Fibroblast of lung (primary cell): Measurements from ENCODE around the gene ARHGAP18. TPM values are rescaled to one million over a fixed set of nuclear protein-coding genes. Genes with fewer than 3 reads are reported as not detected.

ENCODE experiments used
- DNase-seq, 2 donors: peaks; one replicate each; pipeline versions ENCODE4 v3.0.0 to v3.0.0-alpha.2; 2010; ENCODE audit warnings: low read depth in 2 of 2
- H2AFZ ChIP-seq: 2 replicates; pipeline ENCODE4 v1.5.1; 2012; ENCODE audit warnings: low read length, control low read depth, inconsistent platforms
- H3K27ac ChIP-seq: 2 replicates; pipeline ENCODE4 v1.5.1; 2011; ENCODE audit warnings: low read length, control low read depth; ENCODE audit not compliant: insufficient read depth
- H3K27me3 ChIP-seq: 2 replicates; pipeline ENCODE4 v1.5.1; 2011; ENCODE audit warnings: mild to moderate bottlenecking, low read length; ENCODE audit not compliant: control insufficient read depth, insufficient read depth
- H3K36me3 ChIP-seq: 2 replicates; pipeline ENCODE4 v1.5.1; 2011; ENCODE audit warnings: low read length; ENCODE audit not compliant: control insufficient read depth, insufficient read depth
- H3K4me1 ChIP-seq: 2 replicates; pipeline ENCODE4 v1.5.1; 2011; ENCODE audit warnings: low read length; ENCODE audit not compliant: control insufficient read depth, insufficient read depth; ENCODE audit errors: extremely low read depth
- H3K4me2 ChIP-seq: 2 replicates; pipeline ENCODE4 v1.5.1; 2011; ENCODE audit warnings: low read length, control low read depth; ENCODE audit not compliant: insufficient read depth; ENCODE audit errors: extremely low read depth
- H3K4me3 ChIP-seq, 4 experiments: fragments of 200-600 bp in 1 of 4; sonication (generic) in 1 of 4; replicated peaks in 1 of 4; 2 replicates each; pipeline ENCODE4 v1.5.1; 2011 to 2016; ENCODE audit warnings: low read length in 4 of 4, low read depth in 3 of 4, mild to moderate bottlenecking in 3 of 4, control low read depth in 2 of 4, inconsistent platforms in 1 of 4, mixed read lengths in 1 of 4; ENCODE audit not compliant: insufficient read depth in 1 of 4; ENCODE audit errors: control extremely low read depth in 1 of 4
- H3K79me2 ChIP-seq: 2 replicates; pipeline ENCODE4 v1.5.1; 2012; ENCODE audit warnings: mild to moderate bottlenecking, low read length, inconsistent platforms; ENCODE audit not compliant: control insufficient read depth, insufficient read depth
- H3K9ac ChIP-seq: 2 replicates; pipeline ENCODE4 v1.5.1; 2011; ENCODE audit warnings: mild to moderate bottlenecking, low read length, control low read depth; ENCODE audit not compliant: insufficient read depth
- H3K9me3 ChIP-seq: 2 replicates; pipeline ENCODE4 v1.5.1; 2012; ENCODE audit warnings: low read depth, low read length; ENCODE audit not compliant: control insufficient read depth, insufficient read depth
- H4K20me1 ChIP-seq: 2 replicates; pipeline ENCODE4 v1.5.1; 2011; ENCODE audit warnings: low read length; ENCODE audit not compliant: control insufficient read depth, insufficient read depth; ENCODE audit errors: extremely low read depth
- CTCF ChIP-seq, 2 donors: IDR thresholded peaks in 1 of 2; conservative IDR thresholded peaks in 1 of 2; 1 replicate in 1 of 2; 2 replicates in 1 of 2; pipeline ENCODE4 v1.5.1; 2011 to 2012; ENCODE audit warnings: low read length in 2 of 2, control low read depth in 1 of 2, inconsistent platforms in 1 of 2, low read depth in 1 of 2, mild to moderate bottlenecking in 1 of 2
- EZH2 ChIP-seq: IDR thresholded peaks from 2 replicates; pipeline ENCODE4 v1.5.1; 2012; ENCODE audit warnings: low read length, control low read depth, mild to moderate bottlenecking; ENCODE audit errors: missing control alignments
- polyA plus RNA-seq, 2 donors: library from polyadenylated mRNA; depleted of rRNA in 1 of 2; stranded (reverse) in 1 of 2; unstranded in 1 of 2; fragments of >200 nt; gene quantifications; 2 replicates each; pipeline ENCODE4 v1.2.1, GENCODE V29; 2011 to 2012; ENCODE audit warnings: missing spikeins in 1 of 2
- total RNA-seq: library from RNA; depleted of rRNA; stranded (reverse); fragments of >200 nt; gene quantifications from 2 replicates; pipeline ENCODE4 v1.2.1, GENCODE V29; 2014

The ARHGAP18 gene
- total and polyA plus RNA-seq, 2 donors (not counting 1 experiment from before 2014, with no cell fraction given) = 18.6 to 38.3 TPM

DNA sequence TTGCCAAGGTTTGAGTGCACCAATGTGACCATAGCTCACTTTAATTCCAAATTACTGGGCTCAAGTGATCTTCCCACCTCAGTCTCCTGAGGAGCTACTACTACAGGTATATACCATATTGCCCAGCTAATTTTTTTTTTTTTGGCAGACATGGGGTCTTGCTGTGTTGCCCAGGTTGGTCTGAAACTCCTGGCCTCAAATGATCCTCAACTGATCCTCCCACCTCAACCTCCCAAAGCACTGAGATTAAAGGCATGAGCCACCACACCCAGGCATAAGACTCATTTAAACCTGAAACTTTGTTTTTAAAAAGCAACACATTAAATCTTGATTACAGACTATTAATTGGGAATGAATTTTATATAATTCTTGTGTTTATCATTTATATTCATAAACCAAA is 67.7 kb downstream of the ARHGAP18 start:
- Histone ChIP-seq H3K9me3 (no peaks in the 10 kb centered on the region), H3K27ac (no peak overlapping the region), H3K4me2 (no peak overlapping the region), H3K36me3 (no peaks in the 10 kb centered on the region), H2AFZ (no peak overlapping the region), H3K4me1 (peaks cover 31% of the 10 kb centered on the region), H3K4me3 (no peak overlapping the region), H3K27me3 (no peaks in the 10 kb centered on the region), H3K9ac (no peak overlapping the region), H4K20me1 (no peaks in the 10 kb centered on the region), H3K79me2 (peaks cover 24% of the 10 kb centered on the region)
- TF ChIP-seq EZH2 (no peak), CTCF (conservative IDR thresholded peaks at IDR 0.05 in 1 of 2, IDR thresholded peaks at IDR 0.05 in 1 of 2; ENCODE audit: low read depth in 1 of 2, low read length in 2 of 2) (no peak)
- DNase-seq = no peak

DNA sequence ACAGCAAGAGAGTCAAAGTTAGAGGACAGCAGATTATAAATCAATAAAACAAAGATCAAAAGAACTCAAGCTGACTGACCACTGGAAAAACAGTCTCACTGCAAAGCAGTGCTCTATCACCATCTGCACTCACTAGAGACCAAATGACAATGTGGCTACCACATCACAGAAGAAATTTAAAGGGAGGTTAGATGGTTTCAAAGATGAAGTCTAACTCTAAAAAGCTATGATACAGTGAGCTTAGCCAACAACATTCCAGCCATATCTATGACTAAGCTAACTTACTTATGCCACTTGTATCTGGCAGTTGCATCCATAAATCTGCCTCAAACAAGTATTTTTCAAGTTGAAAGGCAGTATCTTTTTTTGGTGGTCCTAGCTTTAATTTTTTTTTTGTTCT is 68.6 kb downstream of the ARHGAP18 start:
- Histone ChIP-seq H3K9ac (no peak overlapping the region), H3K36me3 (peaks cover 6% of the 10 kb centered on the region), H3K27me3 (no peaks in the 10 kb centered on the region), H3K9me3 (no peaks in the 10 kb centered on the region), H4K20me1 (no peaks in the 10 kb centered on the region), H3K27ac (peak overlapping the region; percentile 31), H3K4me2 (peak overlapping the region; percentile 48), H3K4me3 (no peak overlapping the region), H3K79me2 (peaks cover 25% of the 10 kb centered on the region), H2AFZ (no peak overlapping the region), H3K4me1 (peaks cover 31% of the 10 kb centered on the region)
- TF ChIP-seq CTCF (conservative IDR thresholded peaks at IDR 0.05 in 1 of 2, IDR thresholded peaks at IDR 0.05 in 1 of 2; ENCODE audit: low read depth in 1 of 2, low read length in 2 of 2) = no peak
- DNase-seq = peak; percentile 55 to 90

GRCh38 chr6:129638686-129639085 is 71.3 kb downstream of the ARHGAP18 start:
- TF ChIP-seq EZH2 (no peak), CTCF (conservative IDR thresholded peaks at IDR 0.05 in 1 of 2, IDR thresholded peaks at IDR 0.05 in 1 of 2; ENCODE audit: low read depth in 1 of 2, low read length in 2 of 2) (no peak)
- no peaks in the 10 kb centered on the region for H3K27me3 ChIP-seq
- H4K20me1 ChIP-seq = no peaks in the 10 kb centered on the region
- H3K4me2 ChIP-seq = no peak overlapping the region
- no peaks in the 10 kb centered on the region for H3K9me3 ChIP-seq
- H3K79me2 ChIP-seq = peaks cover 18% of the 10 kb centered on the region
- H3K9ac ChIP-seq = no peak overlapping the region
- no peak overlapping the region for H2AFZ ChIP-seq
- H3K27ac ChIP-seq = peak overlapping the region; percentile 75
- peaks cover 26% of the 10 kb centered on the region for H3K4me1 ChIP-seq
- peaks cover 6% of the 10 kb centered on the region for H3K36me3 ChIP-seq
- no peak overlapping the region for H3K4me3 ChIP-seq
- no peak for DNase-seq
